Panc1 (cell line): ENCODE results near the gene PLCB4. TPM values are rescaled to one million over a fixed set of nuclear protein-coding genes. Genes with fewer than 3 reads are reported as not detected.

ENCODE experiments used
- ATAC-seq: fragments of 200-7000 bp; cut with Tn5 transposase; 2 replicates; pipeline ENCODE4 v1.9.1; 2020; ENCODE audit warnings: mild to moderate bottlenecking, moderate library complexity
- BruUV-seq: library from RNA; stranded (reverse); fragments of 400-500 nt; replicated peaks from 2 replicates; lab custom pipeline; 2021; lab: Mats Ljungman, UMichigan
- CTCF ChIA-PET: fragments of 300-600 bp; sonication (Branson Sonifier 250); formaldehyde crosslinking; loops from one replicate; lab custom pipeline; 2022; ENCODE audit warnings: antibody characterized with exemption; lab: Charles Lee
- POLR2A ChIA-PET: fragments of 300-600 bp; sonication (Branson Sonifier 250); formaldehyde crosslinking; loops from one replicate; lab custom pipeline; 2022; ENCODE audit warnings: antibody characterized with exemption; lab: Charles Lee
- DNase-seq: peaks from one replicate; pipeline ENCODE4 v3.0.0-alpha.2; 2010; ENCODE audit warnings: low read depth, low spot score
- H3K27ac ChIP-seq: 2 replicates; pipeline ENCODE4 v1.5.1; 2011; ENCODE audit warnings: mild to moderate bottlenecking, low read length, inconsistent platforms
- H3K27me3 ChIP-seq: fragments of 200-500 bp; sonication (Bioruptor generic); 2 replicates; pipeline ENCODE4 v1.6.0; 2014; ENCODE audit warnings: low read length, inconsistent platforms; ENCODE audit not compliant: control insufficient read depth, insufficient read depth
- H3K36me3 ChIP-seq: fragments of 200-500 bp; sonication (Bioruptor generic); 2 replicates; pipeline ENCODE4 v1.5.1; 2014; ENCODE audit warnings: inconsistent platforms, mild to moderate bottlenecking, low read length, moderate library complexity; ENCODE audit not compliant: control insufficient read depth, insufficient read depth
- H3K4me1 ChIP-seq: 2 replicates; pipeline ENCODE4 v1.5.1; 2011; ENCODE audit warnings: inconsistent platforms, mild to moderate bottlenecking, low read length, moderate library complexity; ENCODE audit not compliant: control insufficient read depth, insufficient read depth
- H3K4me3 ChIP-seq, 2 experiments: 2 replicates each; pipeline ENCODE4 v1.5.1; 2011 to 2012; ENCODE audit warnings: low read depth in 2 of 2, low read length in 2 of 2, mild to moderate bottlenecking in 2 of 2, inconsistent platforms in 1 of 2, moderate library complexity in 1 of 2
- H3K9me3 ChIP-seq: fragments of 200-500 bp; sonication (Bioruptor generic); 2 replicates; pipeline ENCODE4 v1.5.1; 2014; ENCODE audit warnings: low read depth, mild to moderate bottlenecking, inconsistent platforms, low read length, moderate library complexity; ENCODE audit not compliant: control insufficient read depth, insufficient read depth
- POLR2AphosphoS5 ChIP-seq: IDR thresholded peaks from 2 replicates; pipeline ENCODE4 v1.6.1; 2012; ENCODE audit warnings: mild to moderate bottlenecking, low read depth, low read length, moderate library complexity
- REST ChIP-seq, 2 experiments: IDR thresholded peaks; 2 replicates each; pipeline ENCODE4 v1.6.1; 2011 to 2012; ENCODE audit warnings: low read depth in 2 of 2, control low read depth in 1 of 2, low read length in 1 of 2, mild to moderate bottlenecking in 1 of 2, moderate library complexity in 1 of 2; ENCODE audit not compliant: insufficient read depth in 1 of 2
- SIN3A ChIP-seq: IDR thresholded peaks from 2 replicates; pipeline ENCODE4 v1.6.1; 2012; ENCODE audit warnings: low read depth, mild to moderate bottlenecking, low read length, moderate library complexity, borderline replicate concordance; ENCODE audit not compliant: insufficient read depth
- TCF7L2 ChIP-seq: IDR thresholded peaks from 2 replicates; pipeline ENCODE4 v1.6.1; 2011; ENCODE audit warnings: mild to moderate bottlenecking, low read depth, low read length, inconsistent platforms
- in situ Hi-C: cut with HindIII; loops from 2 replicates; pipeline ENCODE4 v1.10.0; 2016; ENCODE audit warnings: low sequenced_read_pairs, low pct_unique_long_range_greater_than_20kb
- intact Hi-C: fragments of 100-400 bp; cut with micrococcal nuclease; formaldehyde crosslinking; loops from one replicate; pipeline ENCODE4 v1.10.0; 2022; ENCODE audit not compliant: unreplicated experiment
- total RNA-seq: library from RNA; stranded (reverse); gene quantifications from one replicate; pipeline ENCODE4 v1.2.1, GENCODE V29; 2021; ENCODE audit not compliant: unreplicated experiment
- TF ChIP-seq, protein P1 (sequence below): fragments of 450-650 bp; IDR thresholded peaks from 2 replicates; pipeline ENCODE4 v1.5.1; 2017; ENCODE audit warnings: mild to moderate bottlenecking

PLCB4 gene
- total RNA-seq, 1 experiment from 2014 or later, result 1.5 TPM

DNA sequence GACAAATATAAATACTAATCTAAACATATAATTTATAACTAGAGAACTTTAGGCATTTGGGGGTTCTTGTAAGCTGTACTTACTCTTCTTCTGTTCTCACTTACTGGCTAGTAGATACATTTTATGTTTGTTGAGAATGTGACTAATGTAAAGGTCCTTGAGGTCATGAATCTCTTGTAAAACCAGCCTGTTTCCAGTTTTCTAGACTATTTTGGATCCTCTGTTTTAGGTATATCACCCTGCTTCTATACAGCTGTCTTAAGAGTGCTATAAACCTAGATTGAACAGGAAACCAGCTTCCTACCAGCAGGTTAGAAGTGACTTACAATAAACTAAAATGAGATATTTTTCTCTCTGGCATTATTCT lies 134.2 kb downstream of the PLCB4 start:
- Histone ChIP-seq H3K36me3 (no peaks in the 10 kb centered on the region), H3K27me3 (no peaks in the 10 kb centered on the region), H3K9me3 (no peaks in the 10 kb centered on the region), H3K4me1 (no peaks in the 10 kb centered on the region), H3K4me3 (no peak overlapping the region), H3K27ac (no peak overlapping the region)
- ChIA-PET CTCF (no interaction called here), POLR2A (no interaction called here)
- intact Hi-C loops, result no loop called here
- BruUV-seq, result no TSS peak
- no peak for ATAC-seq
- in situ Hi-C loops, result no loop called here
- TF ChIP-seq TCF7L2 (no peak), POLR2AphosphoS5 (no peak), SIN3A (no peak), REST (IDR thresholded peaks at IDR 0.05; ENCODE audit: insufficient read depth in 1 of 2, low read depth in 2 of 2, low read length in 1 of 2) (no peak)
- TF ChIP-seq, protein P1, sequence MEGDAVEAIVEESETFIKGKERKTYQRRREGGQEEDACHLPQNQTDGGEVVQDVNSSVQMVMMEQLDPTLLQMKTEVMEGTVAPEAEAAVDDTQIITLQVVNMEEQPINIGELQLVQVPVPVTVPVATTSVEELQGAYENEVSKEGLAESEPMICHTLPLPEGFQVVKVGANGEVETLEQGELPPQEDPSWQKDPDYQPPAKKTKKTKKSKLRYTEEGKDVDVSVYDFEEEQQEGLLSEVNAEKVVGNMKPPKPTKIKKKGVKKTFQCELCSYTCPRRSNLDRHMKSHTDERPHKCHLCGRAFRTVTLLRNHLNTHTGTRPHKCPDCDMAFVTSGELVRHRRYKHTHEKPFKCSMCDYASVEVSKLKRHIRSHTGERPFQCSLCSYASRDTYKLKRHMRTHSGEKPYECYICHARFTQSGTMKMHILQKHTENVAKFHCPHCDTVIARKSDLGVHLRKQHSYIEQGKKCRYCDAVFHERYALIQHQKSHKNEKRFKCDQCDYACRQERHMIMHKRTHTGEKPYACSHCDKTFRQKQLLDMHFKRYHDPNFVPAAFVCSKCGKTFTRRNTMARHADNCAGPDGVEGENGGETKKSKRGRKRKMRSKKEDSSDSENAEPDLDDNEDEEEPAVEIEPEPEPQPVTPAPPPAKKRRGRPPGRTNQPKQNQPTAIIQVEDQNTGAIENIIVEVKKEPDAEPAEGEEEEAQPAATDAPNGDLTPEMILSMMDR, result no peak
- DNase-seq, result no peak

- DNase-seq, result no peak
- no TSS peak for BruUV-seq
- POLR2A ChIA-PET, result no interaction called here
- intact Hi-C loops, result no loop called here
- Histone ChIP-seq H3K9me3 (no peaks in the 10 kb centered on the region), H3K4me3 (no peak overlapping the region), H3K36me3 (no peaks in the 10 kb centered on the region), H3K27ac (no peak overlapping the region), H3K4me1 (no peaks in the 10 kb centered on the region), H3K27me3 (no peaks in the 10 kb centered on the region)
- CTCF ChIA-PET, result no interaction called here
- in situ Hi-C loops, result no loop called here
- no peak for ATAC-seq
- TF ChIP-seq REST (IDR thresholded peaks at IDR 0.05; ENCODE audit: insufficient read depth in 1 of 2, low read depth in 2 of 2, low read length in 1 of 2) (no peak), POLR2AphosphoS5 (no peak), SIN3A (no peak), TCF7L2 (no peak)
- TF ChIP-seq, protein P1, result no peak
These were observed 136.1 kb downstream of the PLCB4 start for GRCh38 chr20:9204979-9205378.
